Adrenal gland (tissue), 5 donors: ENCODE measurements around the gene CYRIA.

Source experiments
- POLR2A ChIP-seq, 2 donors: fragments of 450-650 bp; IDR thresholded peaks; one replicate each; pipeline ENCODE4 v1.6.1; 2017; ENCODE audit warnings: antibody characterized with exemption in 2 of 2, mild to moderate bottlenecking in 2 of 2, moderate library complexity in 1 of 2
- TF ChIP-seq, protein P1 (sequence below), 6 experiments: fragments of 450-650 bp in 4 of 6; fragments of 200-600 bp in 2 of 6; sonication (generic) in 1 of 6; IDR thresholded peaks; 1 replicate in 5 of 6; 2 replicates in 1 of 6; pipeline versions ENCODE4 v1.5.1 to v1.8.0; 2016 to 2021; ENCODE audit warnings: antibody characterized with exemption in 6 of 6, mild to moderate bottlenecking in 2 of 6, moderate library complexity in 1 of 6
- donor health status: DM: no; HTN: no; CAD: no.

DNA sequence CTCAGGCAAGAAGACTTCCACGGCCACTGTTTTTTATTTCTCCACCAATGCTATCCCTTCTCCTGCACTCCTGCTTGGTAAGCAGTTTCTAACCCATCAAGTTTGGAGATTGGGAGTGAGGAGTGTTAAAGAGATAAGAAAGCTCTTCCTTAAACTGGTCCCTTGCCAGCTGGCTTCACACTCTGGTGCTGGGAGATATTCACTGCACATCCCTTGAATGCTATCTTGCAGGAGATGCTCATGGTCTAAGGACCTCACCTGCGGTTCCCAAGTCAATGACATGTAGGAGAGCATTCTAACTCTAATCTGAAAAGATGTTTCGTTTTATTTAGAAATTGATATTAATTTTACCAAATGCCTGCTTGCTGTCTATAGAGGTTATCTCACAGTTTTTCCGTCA lies 28.2 kb upstream of the CYRIA start:
- TF ChIP-seq POLR2A (IDR thresholded peaks at IDR 0.05), result no peak
- TF ChIP-seq, protein P1, sequence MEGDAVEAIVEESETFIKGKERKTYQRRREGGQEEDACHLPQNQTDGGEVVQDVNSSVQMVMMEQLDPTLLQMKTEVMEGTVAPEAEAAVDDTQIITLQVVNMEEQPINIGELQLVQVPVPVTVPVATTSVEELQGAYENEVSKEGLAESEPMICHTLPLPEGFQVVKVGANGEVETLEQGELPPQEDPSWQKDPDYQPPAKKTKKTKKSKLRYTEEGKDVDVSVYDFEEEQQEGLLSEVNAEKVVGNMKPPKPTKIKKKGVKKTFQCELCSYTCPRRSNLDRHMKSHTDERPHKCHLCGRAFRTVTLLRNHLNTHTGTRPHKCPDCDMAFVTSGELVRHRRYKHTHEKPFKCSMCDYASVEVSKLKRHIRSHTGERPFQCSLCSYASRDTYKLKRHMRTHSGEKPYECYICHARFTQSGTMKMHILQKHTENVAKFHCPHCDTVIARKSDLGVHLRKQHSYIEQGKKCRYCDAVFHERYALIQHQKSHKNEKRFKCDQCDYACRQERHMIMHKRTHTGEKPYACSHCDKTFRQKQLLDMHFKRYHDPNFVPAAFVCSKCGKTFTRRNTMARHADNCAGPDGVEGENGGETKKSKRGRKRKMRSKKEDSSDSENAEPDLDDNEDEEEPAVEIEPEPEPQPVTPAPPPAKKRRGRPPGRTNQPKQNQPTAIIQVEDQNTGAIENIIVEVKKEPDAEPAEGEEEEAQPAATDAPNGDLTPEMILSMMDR (IDR thresholded peaks at IDR 0.05), result no peak
